RWPE2 (cell line): ENCODE results near the gene FHIT.

ENCODE experiments used
- ATAC-seq: fragments of 200-7000 bp; cut with Tn5 transposase; 3 replicates; pipeline ENCODE4 v1.9.1; 2021; ENCODE audit warnings: low read depth
- DNase-seq: peaks from one replicate; pipeline ENCODE4 v3.0.0-alpha.2; 2020; ENCODE audit warnings: low spot score
- H3K27ac ChIP-seq: fragments of 450-650 bp; 2 replicates; pipeline ENCODE4 v1.5.1; 2017; ENCODE audit warnings: mild to moderate bottlenecking; ENCODE audit not compliant: poor library complexity, severe bottlenecking
- H3K27me3 ChIP-seq: fragments of 250-450 bp; sonication (Bioruptor Pico); 2 replicates; pipeline ENCODE4 v1.5.1; 2021; ENCODE audit warnings: mild to moderate bottlenecking, moderate library complexity; ENCODE audit not compliant: insufficient read depth, poor library complexity, severe bottlenecking
- H3K36me3 ChIP-seq: fragments of 250-450 bp; sonication (Bioruptor Pico); 2 replicates; pipeline ENCODE4 v1.5.1; 2020; ENCODE audit warnings: low read depth, mild to moderate bottlenecking, moderate library complexity
- H3K4me1 ChIP-seq: fragments of 250-450 bp; sonication (Bioruptor Pico); 2 replicates; pipeline ENCODE4 v1.5.1; 2021; ENCODE audit warnings: mild to moderate bottlenecking, moderate library complexity; ENCODE audit not compliant: insufficient read depth, poor library complexity, severe bottlenecking
- H3K4me3 ChIP-seq: fragments of 250-450 bp; sonication (Bioruptor Pico); 2 replicates; pipeline ENCODE4 v1.5.1; 2021; ENCODE audit warnings: mild to moderate bottlenecking, moderate library complexity; ENCODE audit not compliant: severe bottlenecking
- H3K9me3 ChIP-seq: fragments of 250-450 bp; sonication (Bioruptor Pico); 2 replicates; pipeline ENCODE4 v1.5.1; 2021; ENCODE audit warnings: mild to moderate bottlenecking, moderate library complexity; ENCODE audit not compliant: severe bottlenecking
- TF ChIP-seq, protein P1 (sequence below): fragments of 450-650 bp; IDR thresholded peaks from one replicate; pipeline ENCODE4 v1.5.1; 2017; ENCODE audit warnings: mild to moderate bottlenecking, moderate library complexity; ENCODE audit not compliant: poor library complexity, severe bottlenecking

The FHIT gene

DNA sequence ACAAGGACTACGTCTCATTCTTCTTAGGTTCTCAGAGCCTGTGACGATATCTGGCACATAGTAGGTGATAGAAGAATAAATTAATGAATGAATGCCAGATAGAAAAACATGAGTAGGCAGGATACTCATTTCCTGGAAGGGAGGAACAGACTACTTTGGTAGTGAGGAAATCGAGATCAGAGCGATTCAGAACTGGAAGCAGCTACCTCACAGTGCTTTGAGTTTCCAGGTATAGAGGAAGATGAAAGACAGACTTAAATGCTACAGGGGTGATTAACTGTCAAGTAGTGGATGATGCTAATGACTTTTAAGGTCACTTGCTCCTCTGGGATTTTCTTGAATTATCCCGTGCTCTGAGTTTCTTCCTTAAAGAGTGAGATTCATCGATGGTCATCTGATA, 1249.9 kb downstream of the FHIT start:
- Histone ChIP-seq H3K27me3 (no peaks in the 10 kb centered on the region), H3K4me3 (no peak overlapping the region), H3K4me1 (no peaks in the 10 kb centered on the region), H3K36me3 (no peaks in the 10 kb centered on the region), H3K9me3 (no peaks in the 10 kb centered on the region), H3K27ac (no peak overlapping the region)
- TF ChIP-seq, protein P1, sequence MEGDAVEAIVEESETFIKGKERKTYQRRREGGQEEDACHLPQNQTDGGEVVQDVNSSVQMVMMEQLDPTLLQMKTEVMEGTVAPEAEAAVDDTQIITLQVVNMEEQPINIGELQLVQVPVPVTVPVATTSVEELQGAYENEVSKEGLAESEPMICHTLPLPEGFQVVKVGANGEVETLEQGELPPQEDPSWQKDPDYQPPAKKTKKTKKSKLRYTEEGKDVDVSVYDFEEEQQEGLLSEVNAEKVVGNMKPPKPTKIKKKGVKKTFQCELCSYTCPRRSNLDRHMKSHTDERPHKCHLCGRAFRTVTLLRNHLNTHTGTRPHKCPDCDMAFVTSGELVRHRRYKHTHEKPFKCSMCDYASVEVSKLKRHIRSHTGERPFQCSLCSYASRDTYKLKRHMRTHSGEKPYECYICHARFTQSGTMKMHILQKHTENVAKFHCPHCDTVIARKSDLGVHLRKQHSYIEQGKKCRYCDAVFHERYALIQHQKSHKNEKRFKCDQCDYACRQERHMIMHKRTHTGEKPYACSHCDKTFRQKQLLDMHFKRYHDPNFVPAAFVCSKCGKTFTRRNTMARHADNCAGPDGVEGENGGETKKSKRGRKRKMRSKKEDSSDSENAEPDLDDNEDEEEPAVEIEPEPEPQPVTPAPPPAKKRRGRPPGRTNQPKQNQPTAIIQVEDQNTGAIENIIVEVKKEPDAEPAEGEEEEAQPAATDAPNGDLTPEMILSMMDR, result no peak
- ATAC-seq (no peak), DNase-seq (no peak)

DNA sequence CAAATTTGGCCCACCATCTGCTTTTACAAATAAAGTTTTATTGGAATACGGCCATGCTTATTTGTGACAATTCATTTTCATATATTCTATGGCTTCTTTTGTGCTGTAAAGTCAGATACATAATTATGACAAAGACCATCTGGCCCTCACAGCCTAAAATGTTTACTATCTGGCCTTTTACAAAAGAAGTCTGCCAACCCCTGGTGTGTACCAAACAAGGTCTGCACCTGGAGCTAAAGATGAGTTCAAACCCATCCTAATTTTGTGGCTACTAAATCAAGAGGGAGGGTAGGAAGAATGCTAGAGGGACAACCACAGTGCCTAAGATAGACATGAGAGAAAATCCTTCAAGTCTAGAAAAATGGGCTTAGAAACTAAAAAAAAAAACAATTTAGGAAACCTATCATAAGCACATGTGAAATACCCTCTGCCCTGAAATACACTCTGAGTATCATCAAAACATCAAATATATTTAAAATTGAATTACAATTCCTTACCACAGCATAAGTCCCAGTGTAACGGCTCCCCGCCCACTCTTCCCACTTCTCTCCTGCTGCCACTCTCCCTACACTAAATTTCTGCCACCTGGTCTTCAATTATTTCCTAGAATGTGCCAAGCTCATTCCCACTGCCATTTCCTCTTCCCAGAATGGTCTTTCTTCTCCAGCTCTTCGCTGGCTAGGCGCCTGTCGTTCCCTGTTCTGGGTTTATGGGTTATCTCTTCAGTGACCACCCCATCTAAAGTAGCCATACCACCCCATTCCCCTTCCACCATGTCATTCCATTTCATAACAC, 1250.7 kb downstream of the FHIT start:
- Histone ChIP-seq H3K4me1 (no peaks in the 10 kb centered on the region), H3K36me3 (no peaks in the 10 kb centered on the region), H3K27ac (no peak overlapping the region), H3K9me3 (no peaks in the 10 kb centered on the region), H3K4me3 (no peak overlapping the region), H3K27me3 (no peaks in the 10 kb centered on the region)
- DNase-seq (no peak), ATAC-seq (no peak)
- TF ChIP-seq, protein P1, result no peak

DNA sequence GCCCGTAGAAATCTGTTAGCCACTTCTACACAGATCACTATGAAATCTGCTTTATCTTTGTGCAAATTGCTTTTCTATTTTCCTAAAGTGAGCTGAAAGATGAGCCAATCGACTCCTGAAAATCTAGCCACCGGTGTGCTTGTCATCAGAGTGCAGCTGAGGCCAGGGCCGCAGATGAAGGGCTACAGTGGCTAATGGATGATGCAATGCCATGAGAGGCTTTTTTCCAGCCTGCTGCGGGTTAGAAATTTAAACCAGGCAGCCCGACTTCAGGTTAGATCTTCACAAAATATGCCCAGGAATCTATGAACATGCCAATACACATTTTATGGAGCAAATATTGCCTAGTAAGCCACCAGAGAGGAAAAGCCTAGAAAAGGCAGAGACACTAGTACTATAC, 1253.2 kb downstream of the FHIT start:
- no peak for DNase-seq
- Histone ChIP-seq H3K27me3 (no peaks in the 10 kb centered on the region), H3K9me3 (no peaks in the 10 kb centered on the region), H3K4me1 (no peaks in the 10 kb centered on the region), H3K4me3 (no peak overlapping the region), H3K27ac (no peak overlapping the region), H3K36me3 (no peaks in the 10 kb centered on the region)
- ATAC-seq, result no peak
- TF ChIP-seq, protein P1, result no peak

DNA sequence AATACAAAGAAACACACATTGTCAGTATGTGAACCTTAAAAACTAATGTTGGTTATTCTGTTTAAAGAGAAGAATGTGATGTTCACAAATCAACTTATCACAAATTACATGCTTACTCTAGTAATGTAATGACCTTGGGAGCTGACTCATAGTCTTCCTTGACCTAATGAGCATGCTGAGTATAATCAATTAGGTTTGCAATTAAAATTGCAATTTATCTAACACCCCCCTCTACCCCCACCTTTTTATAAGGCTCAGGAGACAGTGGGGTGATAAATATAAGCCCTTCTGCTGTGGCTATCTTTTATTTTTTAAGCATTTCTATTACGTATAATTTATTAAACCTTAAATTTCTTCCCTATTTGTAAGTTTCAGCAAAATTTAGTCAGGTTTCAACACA, 1253.7 kb downstream of the FHIT start:
- DNase-seq (no peak), ATAC-seq (no peak)
- Histone ChIP-seq H3K4me1 (no peaks in the 10 kb centered on the region), H3K27me3 (no peaks in the 10 kb centered on the region), H3K9me3 (no peaks in the 10 kb centered on the region), H3K4me3 (no peak overlapping the region), H3K36me3 (no peaks in the 10 kb centered on the region), H3K27ac (no peak overlapping the region)
- TF ChIP-seq, protein P1, result no peak

DNA sequence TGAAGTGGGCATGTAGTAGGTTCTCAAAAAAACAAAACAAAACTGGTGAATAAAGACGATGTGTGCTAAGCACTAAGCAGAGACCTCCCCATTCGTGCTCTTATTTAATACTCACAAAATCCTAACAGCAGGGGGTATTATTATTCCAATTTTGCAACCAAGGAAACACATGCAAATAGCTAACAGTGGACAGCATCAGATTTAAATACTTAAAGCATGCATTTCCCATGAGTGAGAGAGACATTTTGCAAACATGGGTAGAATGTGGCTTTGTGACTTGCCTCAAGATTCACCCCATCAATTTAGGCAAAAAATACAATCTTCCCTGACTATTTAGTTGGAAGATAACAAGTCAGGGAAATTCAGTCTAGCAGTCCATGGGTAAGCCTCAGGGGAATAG, 1255.2 kb downstream of the FHIT start:
- Histone ChIP-seq H3K27me3 (no peaks in the 10 kb centered on the region), H3K4me1 (no peaks in the 10 kb centered on the region), H3K27ac (no peak overlapping the region), H3K4me3 (no peak overlapping the region), H3K36me3 (no peaks in the 10 kb centered on the region), H3K9me3 (no peaks in the 10 kb centered on the region)
- TF ChIP-seq, protein P1, result no peak
- DNase-seq (no peak), ATAC-seq (no peak)
